Ovary (tissue), 9 donors: ENCODE measurements around the gene NGLY1. TPM values are rescaled to one million over a fixed set of nuclear protein-coding genes. Genes with fewer than 3 reads are reported as not detected.

Experiments
- DNase-seq, 5 donors: peaks; one replicate each; pipeline ENCODE4 v3.0.0-alpha.2; 2019 to 2020
- H3K27ac ChIP-seq, 2 donors: fragments of 200-600 bp; one replicate each; pipeline versions ENCODE4 v1.5.1 to v1.8.0; 2019 to 2022
- H3K27me3 ChIP-seq: fragments of 200-600 bp; one replicate; pipeline ENCODE4 v1.8.0; 2022
- H3K36me3 ChIP-seq: fragments of 200-600 bp; sonication (generic); one replicate; pipeline ENCODE4 v1.5.1; 2019
- H3K4me1 ChIP-seq: one replicate; pipeline ENCODE4 v1.8.1; 2013; ENCODE audit warnings: mild to moderate bottlenecking, moderate library complexity; ENCODE audit not compliant: insufficient read depth
- H3K4me3 ChIP-seq: fragments of 200-600 bp; sonication (generic); one replicate; pipeline ENCODE4 v1.5.1; 2017
- H3K9me3 ChIP-seq, 2 donors: fragments of 200-600 bp in 1 of 2; sonication (generic) in 1 of 2; one replicate each; pipeline versions ENCODE4 v1.5.1 to v1.8.1; 2013 to 2019; ENCODE audit warnings: mild to moderate bottlenecking in 1 of 2, moderate library complexity in 1 of 2
- CTCF ChIP-seq, 3 donors: fragments of 450-650 bp in 2 of 3; fragments of 200-600 bp in 1 of 3; IDR thresholded peaks; one replicate each; pipeline versions ENCODE4 v1.5.1 to v1.8.0; 2016 to 2022; ENCODE audit warnings: antibody characterized with exemption in 3 of 3, mild to moderate bottlenecking in 1 of 3
- EP300 ChIP-seq: sonication (generic); formaldehyde crosslinking; IDR thresholded peaks from one replicate; pipeline ENCODE4 v1.6.1; 2017; ENCODE audit warnings: antibody characterized with exemption
- POLR2A ChIP-seq: fragments of 450-650 bp; IDR thresholded peaks from one replicate; pipeline ENCODE4 v1.6.1; 2017; ENCODE audit warnings: antibody characterized with exemption, mild to moderate bottlenecking, moderate library complexity
- WGBS, 3 donors: extraction: QIAGEN DNeasy Blood & Tissue Kit in 1 of 3; methylation state at CpG; one replicate each; pipeline versions ENCODE4 v1.1.5 to v1.1.7; 2013 to 2017; 5-methylcytosine and 5-hydroxymethylcytosine counted together
- intact Hi-C, 4 donors: fragments of 100-400 bp; cut with DNase I; formaldehyde crosslinking; loops; one replicate each; pipeline versions ENCODE4 v1.11.0 to v1.15.1; 2022 to 2023
- polyA plus RNA-seq, 2 donors: library from polyadenylated mRNA; stranded (reverse); fragments of 200-250 nt in 1 of 2; fragments of 350-450 nt in 1 of 2; fragmentation: Illumina TruSeq in 1 of 2; extraction: RNeasy Lipid Tissue Mini Kit (QIAGEN cat#74804) in 1 of 2; gene quantifications; one replicate each; pipeline ENCODE4 v1.2.3, GENCODE V29; 2013 to 2014
- total RNA-seq, 7 donors: library from RNA; depleted of rRNA in 2 of 7; stranded (reverse); fragments of >200 nt in 2 of 7; fragmentation: NEBNext Ultra II Directional in 3 of 7; extraction: Animal tissue kit (Norgen Biotek cat#: 25700) in 3 of 7; gene quantifications; one replicate each; pipeline versions ENCODE4 v1.1.0 to v1.2.4, GENCODE V29; 2016 to 2023
- donor health status: DM: no; HTN: no; CAD: no; lungs with moderate emphysema.
- donor health status: DM: no; HTN: no; CAD: no.
- donor health status: Bipolar disorder and iron deficiency.
- donor health status: DM: yes; HTN: yes; CAD: no.
- donor health status: DM: no; HTN: no; CAD: no.
- donor health status: DM: yes; HTN: yes; CAD: no.

NGLY1 gene
- total and polyA plus RNA-seq, 9 donors = 11.0 to 30.4 (median 27.1) TPM

DNA sequence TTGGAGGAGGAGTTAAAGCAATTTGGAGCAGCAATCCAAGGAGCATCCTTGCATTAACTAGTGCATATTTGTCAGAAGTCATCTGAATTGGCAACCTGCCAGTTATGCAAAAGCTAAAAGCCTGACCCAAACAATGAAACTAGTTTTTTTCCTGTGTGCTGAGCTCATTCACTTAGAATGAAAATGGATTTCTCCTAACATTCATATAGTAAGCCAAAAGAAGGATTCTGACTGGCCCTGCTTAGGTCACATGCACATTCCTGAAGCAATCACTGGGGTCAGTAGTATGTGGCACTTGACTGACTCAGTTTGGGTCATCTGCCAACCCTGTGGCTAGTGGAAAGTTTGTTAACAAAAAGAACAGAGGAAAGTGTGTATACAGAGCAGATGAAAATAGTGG, 37.1 kb upstream of the NGLY1 start:
- H3K4me1 ChIP-seq = no peaks in the 10 kb centered on the region
- TF ChIP-seq CTCF (IDR thresholded peaks at IDR 0.05) = no peak
- no peak for TF ChIP-seq EP300
- TF ChIP-seq POLR2A = no peak
- H3K27ac ChIP-seq = no peak overlapping the region
- no peak overlapping the region for H3K4me3 ChIP-seq
- H3K9me3 ChIP-seq = no peaks in the 10 kb centered on the region
- intact Hi-C loops = no loop called here
- no peaks in the 10 kb centered on the region for H3K36me3 ChIP-seq
- DNase-seq = no peak
- no peaks in the 10 kb centered on the region for H3K27me3 ChIP-seq

- H3K4me1 ChIP-seq = no peaks in the 10 kb centered on the region
- intact Hi-C loops = no loop called here
- H3K27me3 ChIP-seq = no peaks in the 10 kb centered on the region
- 73 to 79% (median 78%) methylated on average over 4 of the region's 4 CpGs for WGBS, 3 donors
- H3K36me3 ChIP-seq = no peaks in the 10 kb centered on the region
- DNase-seq = no peak
- H3K9me3 ChIP-seq = no peaks in the 10 kb centered on the region
- TF ChIP-seq EP300 = no peak
- TF ChIP-seq POLR2A = no peak
- no peak for TF ChIP-seq CTCF (IDR thresholded peaks at IDR 0.05)
- H3K27ac ChIP-seq = no peak overlapping the region
- H3K4me3 ChIP-seq = no peak overlapping the region
These were observed 35.1 kb upstream of the NGLY1 start for GRCh38 chr3:25818335-25818734.

- DNase-seq = no peak
- Histone ChIP-seq H3K27ac (no peak overlapping the region), H3K36me3 (no peaks in the 10 kb centered on the region), H3K4me3 (no peak overlapping the region), H3K9me3 (no peaks in the 10 kb centered on the region), H3K27me3 (no peaks in the 10 kb centered on the region), H3K4me1 (no peaks in the 10 kb centered on the region)
- 46 to 83% (median 68%) methylated on average over 1 of the region's 1 CpG for WGBS, 3 donors
- TF ChIP-seq POLR2A = no peak
- no peak for TF ChIP-seq CTCF (IDR thresholded peaks at IDR 0.05)
- TF ChIP-seq EP300 = no peak
- intact Hi-C loops = no loop called here
These were observed 34.4 kb upstream of the NGLY1 start for GRCh38 chr3:25817638-25818037.

DNA sequence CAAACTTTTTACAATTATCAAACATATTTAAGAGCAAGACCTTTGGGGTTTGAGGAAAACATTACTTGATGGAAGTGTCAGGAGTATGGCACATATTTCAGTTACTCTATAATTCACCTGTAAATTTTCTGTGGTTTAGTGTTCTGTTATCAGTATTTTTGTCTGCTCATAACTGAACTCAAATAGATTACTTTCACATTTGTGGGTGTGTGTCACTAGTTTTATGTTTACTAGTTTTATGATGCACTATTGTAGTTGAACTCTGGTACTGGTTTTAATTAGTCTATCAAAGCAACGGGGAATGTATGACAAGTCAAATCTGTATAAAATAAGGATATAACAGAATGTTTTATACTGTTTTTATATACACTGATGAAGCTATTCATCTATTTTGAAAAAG, 33.9 kb upstream of the NGLY1 start:
- Histone ChIP-seq H3K36me3 (no peaks in the 10 kb centered on the region), H3K9me3 (no peaks in the 10 kb centered on the region), H3K27ac (no peak overlapping the region), H3K4me3 (no peak overlapping the region), H3K27me3 (no peaks in the 10 kb centered on the region), H3K4me1 (no peaks in the 10 kb centered on the region)
- intact Hi-C loops = no loop called here
- TF ChIP-seq POLR2A = no peak
- no peak for TF ChIP-seq EP300
- TF ChIP-seq CTCF (IDR thresholded peaks at IDR 0.05) = no peak
- no peak for DNase-seq
- WGBS, 3 donors = 35 to 45% (median 41%) methylated on average over 1 of the region's 1 CpG

- no peaks in the 10 kb centered on the region for H3K4me1 ChIP-seq
- no peak for DNase-seq
- H3K9me3 ChIP-seq = no peaks in the 10 kb centered on the region
- no peaks in the 10 kb centered on the region for H3K27me3 ChIP-seq
- H3K36me3 ChIP-seq = no peaks in the 10 kb centered on the region
- WGBS, 3 donors = 81 to 85% (median 81%) methylated on average over 4 of the region's 4 CpGs
- intact Hi-C loops = no loop called here
- no peak for TF ChIP-seq CTCF (IDR thresholded peaks at IDR 0.05)
- TF ChIP-seq EP300 = no peak
- TF ChIP-seq POLR2A = no peak
- H3K27ac ChIP-seq = no peak overlapping the region
- no peak overlapping the region for H3K4me3 ChIP-seq
These were observed 29.4 kb upstream of the NGLY1 start for GRCh38 chr3:25812644-25813043.
